ENCODE measurements around the gene LBP.
"Not testable (repeated sequence)": the region's sequence is repeated elsewhere in the genome, so short reads cannot be mapped to it uniquely, and the experiment has no call there.

LBP gene, protein sequence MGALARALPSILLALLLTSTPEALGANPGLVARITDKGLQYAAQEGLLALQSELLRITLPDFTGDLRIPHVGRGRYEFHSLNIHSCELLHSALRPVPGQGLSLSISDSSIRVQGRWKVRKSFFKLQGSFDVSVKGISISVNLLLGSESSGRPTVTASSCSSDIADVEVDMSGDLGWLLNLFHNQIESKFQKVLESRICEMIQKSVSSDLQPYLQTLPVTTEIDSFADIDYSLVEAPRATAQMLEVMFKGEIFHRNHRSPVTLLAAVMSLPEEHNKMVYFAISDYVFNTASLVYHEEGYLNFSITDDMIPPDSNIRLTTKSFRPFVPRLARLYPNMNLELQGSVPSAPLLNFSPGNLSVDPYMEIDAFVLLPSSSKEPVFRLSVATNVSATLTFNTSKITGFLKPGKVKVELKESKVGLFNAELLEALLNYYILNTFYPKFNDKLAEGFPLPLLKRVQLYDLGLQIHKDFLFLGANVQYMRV

DNA sequence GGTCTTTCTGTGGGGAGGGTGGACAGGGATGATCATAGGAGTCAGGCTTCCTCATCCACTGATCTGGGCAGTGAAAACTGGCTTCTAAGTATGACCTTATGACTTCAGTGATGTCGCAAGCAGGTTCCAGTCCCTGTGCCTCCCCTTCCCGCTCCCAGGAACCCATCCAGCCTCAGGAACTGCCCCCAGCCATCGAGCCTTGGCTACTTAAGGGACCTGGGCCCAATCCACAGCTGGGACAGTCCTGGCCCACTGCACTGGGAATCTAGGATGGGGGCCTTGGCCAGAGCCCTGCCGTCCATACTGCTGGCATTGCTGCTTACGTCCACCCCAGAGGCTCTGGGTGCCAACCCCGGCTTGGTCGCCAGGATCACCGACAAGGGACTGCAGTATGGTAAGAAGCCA lies at the start of gene LBP:
TSS of gene LBP (plus strand) at position 236 of the 405 bp plus-strand sequence. CDS start at position 271, 35 bp downstream.
- no peak for DNase-seq

DNA sequence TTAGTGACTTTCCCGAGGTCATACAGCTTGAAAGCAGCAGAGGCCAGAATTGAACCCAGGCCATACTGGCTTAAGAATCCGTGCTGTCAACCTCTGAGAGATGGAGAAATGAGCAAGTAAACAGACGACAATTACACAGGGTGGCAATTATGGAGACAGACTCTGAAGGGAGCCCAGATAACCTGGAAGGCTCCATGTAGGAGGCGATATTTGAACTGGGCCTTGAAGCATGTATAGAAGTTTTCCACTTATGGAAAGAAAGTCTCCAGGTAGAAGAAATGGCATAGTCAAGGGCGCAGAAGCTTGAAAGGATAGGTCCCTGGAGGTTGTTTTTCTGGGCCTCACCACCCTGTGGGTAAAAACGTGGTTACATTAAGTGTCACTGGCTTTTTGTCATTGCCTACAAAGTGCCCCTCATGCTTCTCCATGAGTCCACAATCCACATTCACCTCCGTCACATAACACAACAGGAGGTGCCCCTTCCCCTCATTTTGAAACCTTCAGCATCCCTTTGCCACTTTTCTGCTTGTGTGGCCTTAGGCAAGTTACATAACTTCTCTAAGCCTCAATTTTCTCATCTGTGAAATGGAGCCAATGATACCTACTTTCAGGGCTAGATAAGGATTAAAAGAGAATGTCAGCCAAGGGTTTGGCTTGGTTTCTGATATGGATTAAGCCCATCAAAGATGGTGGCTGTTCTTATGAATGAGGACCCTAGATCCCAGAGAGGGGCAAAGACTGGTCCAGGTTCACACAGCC lies 48.2 kb upstream of the LBP start:
- DNase-seq: no peak

DNA sequence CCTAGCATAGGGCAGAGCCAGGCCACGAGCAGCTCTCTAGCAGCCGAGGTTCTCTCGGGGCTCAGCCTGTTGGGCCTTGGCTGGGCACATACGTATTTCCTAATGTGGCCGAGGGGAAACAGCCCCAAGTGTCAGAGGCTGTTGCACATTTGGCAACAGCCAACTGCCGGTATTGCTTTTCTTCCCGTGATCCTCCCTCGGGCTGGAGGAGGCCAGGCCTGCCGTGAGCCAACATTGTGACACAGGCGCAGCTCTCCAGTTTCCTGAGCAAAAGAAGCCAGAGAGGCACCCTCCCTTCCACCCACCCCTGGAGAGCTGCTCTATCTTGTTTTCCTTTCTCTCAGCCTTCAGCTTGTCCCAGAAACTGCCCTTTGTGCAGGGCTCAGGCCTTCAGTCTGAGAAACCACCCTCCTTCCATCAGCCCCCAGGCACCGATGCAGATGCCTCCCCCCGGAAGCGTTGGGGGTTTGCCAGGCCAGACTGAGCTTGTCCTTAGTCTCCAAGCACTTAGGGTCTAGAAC lies 47.5 kb upstream of the LBP start:
- DNase-seq: no peak

DNA sequence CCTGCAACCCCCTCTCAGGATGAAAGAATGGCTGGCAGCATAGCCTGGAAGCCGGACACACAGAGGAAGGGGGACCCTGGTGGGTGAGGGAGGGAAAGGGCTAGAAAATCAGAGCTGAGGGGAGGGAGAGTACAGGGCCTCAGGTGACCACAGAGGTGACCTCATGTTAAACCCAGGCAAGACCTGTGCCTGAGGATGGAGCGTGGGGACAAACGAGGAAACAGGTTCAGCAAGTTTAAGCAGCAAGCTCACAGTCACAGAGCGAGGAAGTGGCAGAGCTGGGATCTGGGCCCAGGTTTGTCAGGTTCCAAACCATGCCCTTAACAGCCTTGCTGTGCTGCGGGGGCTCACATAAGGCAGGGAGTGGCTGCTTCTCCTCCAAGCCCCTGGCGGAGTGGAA lies 46.3 kb upstream of the LBP start:
- DNase-seq: no peak

DNA sequence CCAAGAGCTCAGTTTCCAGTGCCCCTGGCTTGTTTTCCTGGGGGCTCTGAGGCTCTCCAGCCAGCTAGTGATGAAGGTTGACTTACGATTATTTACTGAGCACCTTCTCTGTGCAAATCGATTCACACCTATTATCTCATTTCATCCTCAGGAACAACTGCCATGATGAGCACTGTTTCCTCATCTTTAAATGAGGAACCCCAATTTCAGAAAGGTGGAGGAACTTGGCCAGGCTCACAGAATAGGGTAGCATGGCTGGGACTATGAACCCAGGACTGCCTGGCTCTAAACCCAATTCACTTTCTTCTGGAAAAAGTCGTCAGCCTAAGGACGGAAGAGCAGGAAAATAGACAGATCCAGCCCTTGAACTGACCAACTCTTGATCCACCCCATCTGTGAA lies 45.8 kb upstream of the LBP start:
- no peak for DNase-seq

DNA sequence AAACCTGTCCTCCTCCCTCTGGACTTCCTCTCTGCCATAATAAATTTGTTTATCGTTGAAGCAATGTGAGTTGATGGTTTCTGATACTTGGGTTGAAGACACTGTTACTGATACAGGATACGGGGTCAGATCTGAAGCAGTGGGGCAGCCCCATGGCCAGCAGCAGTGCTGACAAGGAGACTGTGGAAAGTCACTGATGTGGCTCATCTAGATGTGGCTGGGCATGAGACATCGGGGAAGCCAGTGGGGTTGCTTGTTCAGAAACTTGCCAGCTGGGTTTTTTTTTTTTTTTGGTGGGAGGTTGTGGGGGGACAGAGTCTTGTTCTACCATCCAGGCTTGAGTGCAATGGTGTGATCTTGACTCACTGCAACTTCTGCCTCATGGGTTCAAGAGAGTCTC lies 45.0 kb upstream of the LBP start:
- no peak for DNase-seq

DNA sequence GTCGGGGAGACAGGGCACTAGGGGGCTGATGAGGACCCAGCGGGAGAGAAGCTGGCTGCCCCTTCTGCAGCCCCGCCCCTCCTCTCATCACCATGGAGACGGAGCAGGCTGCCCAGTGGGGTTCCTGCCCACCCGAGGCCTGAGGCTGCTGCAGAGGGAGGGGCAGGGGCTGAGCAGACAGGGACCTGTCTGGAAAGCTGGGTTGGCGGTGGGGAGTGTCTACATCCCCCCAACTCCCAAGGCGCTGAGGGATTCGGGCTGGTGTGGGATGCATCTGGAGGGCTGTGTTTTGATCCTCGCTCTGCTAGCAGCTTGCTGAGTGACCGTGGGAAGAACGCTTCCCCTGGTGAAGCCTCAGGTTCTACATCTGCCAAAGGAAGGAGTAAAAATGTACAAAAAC lies 43.5 kb upstream of the LBP start:
- no peak for DNase-seq

DNA sequence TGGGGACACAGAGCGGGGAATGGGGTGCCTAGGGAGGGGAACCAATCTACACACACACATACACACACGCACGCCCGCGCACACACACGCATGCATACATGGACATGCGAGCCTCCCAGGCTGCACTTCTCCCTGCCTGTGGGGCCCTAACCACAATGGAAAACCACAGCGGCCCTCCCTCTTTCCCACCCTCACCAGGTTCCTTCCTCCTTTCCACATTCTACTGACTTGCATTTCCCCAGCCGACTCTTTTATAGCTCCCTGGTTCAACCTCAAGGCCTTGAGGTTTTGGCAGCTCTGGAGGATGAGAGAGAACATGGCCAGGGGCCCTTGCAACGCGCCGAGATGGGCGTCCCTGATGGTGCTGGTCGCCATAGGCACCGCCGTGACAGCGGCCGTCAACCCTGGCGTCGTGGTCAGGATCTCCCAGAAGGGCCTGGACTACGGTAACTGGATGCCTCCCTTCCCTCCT lies 42.3 kb upstream of the LBP start, which contains the start of gene BPI:
TSS of gene BPI (plus strand) at position 249 of the 472 bp plus-strand sequence. CDS start at position 317, 68 bp downstream.
- DNase-seq: no peak

DNA sequence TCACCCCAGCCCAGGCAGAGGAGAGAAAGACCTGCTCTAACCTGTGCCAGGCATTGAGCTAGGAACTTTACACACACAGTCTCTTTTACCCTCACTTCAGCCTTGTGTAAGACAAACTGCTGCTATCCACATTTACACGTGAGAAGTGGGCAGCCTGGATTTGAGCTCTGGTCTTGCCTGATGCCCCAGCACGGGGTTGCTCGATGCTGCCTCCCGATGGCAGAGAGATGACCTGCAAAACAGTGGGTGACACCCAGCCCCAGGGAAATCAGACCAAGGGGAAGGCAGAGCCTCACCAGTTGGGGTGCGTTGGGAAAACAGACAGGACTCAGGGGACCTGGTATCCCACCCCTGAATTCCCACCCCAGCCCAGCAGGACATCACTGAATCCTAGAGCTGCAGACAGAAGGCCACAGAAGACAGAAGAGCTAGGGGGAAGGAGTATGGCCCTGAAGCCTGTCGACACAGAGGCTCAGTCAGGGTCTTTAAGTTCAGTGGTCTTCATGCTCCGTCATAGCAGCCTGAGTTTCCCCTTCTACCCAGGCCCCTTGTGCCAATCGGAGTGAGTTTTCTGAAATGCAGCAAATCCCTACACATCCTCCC lies 41.3 kb upstream of the LBP start:
- DNase-seq: no peak

DNA sequence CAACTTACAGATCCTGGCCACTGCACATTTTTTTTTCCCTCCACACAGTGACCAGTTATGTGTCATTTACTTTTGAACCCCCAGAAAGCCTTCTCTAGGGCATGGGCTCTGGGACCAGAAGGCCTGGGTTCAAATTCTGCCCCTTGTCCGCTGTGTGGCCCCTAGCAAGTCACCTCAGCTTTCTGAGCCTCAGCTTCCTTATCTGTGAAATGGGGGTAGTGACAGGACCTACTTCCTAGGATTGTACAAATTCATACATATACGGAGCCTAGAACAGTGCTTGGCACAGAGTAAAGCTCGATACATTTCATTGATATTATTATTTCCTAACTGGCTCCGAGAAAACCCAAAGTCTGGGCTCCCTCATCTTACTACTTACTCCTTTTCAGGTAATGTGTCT lies 40.7 kb upstream of the LBP start:
- DNase-seq: no peak

DNA sequence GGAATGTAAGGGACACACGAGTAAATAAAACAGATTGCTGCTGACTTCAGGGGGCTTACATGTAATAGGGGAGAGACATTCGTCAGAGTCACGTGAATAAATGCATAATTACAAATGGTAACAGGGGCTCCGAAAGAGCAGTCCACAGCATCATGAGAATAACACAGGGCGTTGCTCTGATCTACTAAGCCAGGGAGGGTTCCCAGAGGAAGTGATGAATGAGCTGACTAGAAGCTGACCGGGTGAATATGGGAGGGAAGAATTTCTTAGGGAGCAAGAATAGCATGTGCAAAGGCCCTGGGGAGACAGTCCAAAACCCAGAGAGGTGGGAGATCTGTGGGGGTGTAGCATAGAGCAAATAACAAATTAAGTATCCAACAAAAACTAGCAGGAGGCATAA lies 39.9 kb upstream of the LBP start:
- DNase-seq: no peak

DNA sequence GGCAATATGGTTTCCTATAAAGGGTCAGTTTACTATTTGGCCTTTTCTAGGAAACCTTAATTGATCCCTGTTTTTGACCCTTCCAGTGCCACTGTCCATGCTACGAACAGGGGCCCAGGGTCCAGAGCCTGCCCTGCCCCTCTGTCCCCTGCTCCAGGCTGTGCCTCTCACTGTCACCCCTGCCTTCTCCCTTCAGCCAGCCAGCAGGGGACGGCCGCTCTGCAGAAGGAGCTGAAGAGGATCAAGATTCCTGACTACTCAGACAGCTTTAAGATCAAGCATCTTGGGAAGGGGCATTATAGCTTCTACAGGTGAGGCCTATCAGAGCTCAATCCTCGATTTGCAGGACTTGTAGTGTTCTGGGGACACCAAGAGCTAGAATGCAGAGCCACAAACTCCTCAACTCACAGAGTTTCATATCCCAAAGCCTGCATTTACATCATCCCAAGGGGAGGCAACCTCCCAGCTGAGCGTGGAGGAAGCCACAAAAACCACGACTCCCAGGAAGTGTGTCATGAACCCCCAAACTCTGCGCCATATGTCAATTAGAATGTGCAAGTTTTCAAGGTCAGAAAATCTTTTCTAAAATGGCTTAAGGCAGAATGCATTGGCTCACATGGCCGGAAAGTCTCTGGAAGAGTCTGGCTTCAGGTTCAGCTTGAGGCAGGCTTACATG lies 38.8 kb upstream of the LBP start:
- no peak for DNase-seq

DNA sequence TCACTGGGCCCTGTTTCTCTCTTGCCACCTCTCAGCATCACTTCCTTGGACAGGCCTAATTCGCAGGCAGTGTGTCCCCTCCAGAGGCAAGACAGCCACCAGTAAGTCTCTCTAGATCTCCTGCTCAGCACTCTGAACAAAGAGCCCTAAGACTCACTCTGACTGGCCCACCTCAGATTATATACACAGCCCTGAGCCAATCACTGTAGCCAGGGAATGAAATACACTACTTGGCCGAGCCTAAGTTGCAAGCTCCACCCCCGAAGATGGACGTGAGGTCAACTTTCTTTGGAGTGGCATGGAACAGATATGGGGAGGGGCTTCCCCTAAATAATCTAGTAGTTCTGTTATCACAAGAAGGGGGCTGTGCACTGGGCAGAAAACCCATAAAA lies 38.2 kb upstream of the LBP start:
- DNase-seq: no peak

DNA sequence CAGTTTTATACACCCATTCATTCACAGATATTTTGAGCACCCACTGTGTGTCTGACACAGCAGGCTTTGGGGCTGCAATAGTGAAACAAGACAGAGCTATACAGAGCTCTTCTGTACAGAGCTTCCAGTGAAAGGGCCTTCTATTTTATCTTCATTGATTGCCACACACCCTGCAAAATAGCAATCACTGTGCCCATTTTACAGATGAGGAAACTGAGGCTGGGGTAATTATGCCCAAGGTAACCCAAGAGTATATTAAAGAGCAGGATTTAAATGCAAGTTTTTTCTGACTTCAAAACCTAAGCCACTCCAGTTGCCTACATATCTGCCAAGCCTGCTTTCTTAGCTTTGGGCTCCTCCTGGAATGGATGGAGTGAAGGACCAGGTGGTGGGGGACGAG lies 37.8 kb upstream of the LBP start:
- DNase-seq: no peak

DNA sequence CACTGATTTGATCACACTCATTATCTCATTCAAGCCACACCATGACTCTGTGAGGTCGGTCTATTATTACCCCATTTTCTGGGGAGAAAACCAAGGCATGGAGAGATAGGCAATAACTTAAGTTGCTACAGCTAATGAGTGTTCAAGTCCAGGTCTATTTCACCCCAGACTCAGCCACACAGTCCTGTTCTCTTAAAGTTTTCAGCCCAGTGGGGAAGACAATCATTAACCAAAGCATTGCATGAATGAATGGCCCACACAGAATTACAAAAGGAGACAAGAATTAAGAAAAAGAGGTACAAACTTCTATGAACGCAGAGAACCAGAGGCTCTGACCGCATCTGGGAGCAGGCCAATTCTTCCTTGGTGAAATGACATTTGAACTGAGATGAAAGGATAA lies 35.2 kb upstream of the LBP start:
- no peak for DNase-seq

DNA sequence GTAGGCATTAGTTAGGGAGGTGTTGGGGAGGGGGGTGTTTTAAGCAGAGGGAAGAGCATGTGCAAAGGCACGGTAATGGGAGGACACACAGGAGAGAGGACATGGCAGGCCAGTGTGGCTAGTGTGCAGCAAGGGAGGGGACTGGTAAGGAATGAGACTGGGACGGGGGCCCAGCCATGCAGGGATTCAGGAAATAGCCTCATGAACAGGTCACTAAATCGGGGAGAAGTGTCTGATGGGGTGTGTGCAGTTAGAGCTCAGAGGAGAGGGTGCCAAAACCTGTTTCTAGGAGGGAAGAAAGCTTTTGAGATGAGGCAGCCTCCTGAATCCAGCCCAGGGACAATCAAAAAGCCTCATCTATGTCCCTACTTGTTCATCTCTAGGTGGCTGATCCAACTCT lies 34.8 kb upstream of the LBP start:
- DNase-seq: no peak

DNA sequence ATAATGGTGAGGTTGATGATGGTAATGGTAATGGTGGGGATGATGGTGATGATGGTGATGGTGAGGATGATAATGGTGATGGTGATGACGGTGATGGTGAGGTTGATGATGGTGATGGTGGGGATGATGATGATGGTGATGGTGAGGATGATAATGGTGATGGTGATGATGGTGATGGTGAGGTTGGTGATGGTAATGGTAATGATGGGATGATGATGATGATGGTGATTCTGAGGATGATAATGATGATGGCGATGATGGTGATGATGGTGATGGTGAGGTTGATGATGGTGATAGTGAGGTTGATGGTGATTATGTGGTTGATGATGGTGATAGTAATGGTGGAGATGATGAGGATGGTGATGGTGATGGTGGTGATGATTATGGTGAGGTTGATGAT lies 32.6 kb upstream of the LBP start:
- no peak for DNase-seq

DNA sequence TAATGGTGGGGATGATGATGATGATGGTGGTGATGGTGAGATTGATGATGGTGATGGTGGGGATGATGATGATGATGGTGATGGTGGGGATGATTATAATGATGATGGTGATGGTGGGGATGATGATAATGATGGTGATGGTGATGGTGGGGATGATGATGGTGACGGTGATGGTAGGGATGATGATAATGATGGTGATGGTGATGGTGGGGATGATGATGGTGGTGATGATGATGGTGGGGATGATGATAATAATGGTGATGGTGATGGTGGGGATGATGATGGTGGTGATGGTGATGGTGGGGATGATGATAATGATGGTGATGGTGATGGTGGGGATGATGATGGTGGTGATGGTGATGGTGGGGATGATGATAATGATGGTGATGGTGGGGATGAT lies 31.9 kb upstream of the LBP start:
- not testable (repeated sequence) for DNase-seq

DNA sequence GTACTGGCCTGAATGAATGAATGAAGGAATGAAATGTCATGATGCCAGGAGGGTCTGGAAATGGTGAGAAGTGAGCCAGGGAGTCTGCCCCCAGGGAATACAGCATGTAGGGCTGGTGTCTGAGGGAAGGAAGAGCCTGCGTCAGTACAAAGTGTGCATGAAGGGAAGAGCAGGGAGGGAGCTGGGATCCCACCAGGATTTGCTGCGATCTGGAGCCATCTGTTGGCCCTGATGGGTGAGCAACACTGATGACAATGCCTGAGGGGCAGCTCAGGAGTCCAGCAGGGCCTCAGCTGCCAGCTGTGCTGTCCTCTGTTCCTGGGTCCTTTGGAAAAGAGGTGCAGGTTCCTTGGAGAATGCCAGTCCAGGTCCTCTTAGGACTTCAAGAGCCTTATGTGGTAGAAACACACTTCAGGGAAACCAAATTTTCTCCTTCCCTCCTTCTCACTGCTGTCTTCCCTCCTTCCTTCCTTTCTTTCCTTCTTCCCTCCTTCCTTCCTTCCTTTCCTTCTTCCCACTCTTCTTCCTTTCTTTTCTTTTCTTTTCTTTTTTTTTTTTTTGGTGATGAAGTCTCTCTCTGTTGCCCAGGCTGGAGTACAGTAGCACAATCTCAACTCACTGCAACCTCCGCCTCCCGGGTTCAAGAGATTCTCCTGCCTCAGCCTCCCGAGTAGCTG lies 30.9 kb upstream of the LBP start:
- peak; percentile 24 to 55 for DNase-seq

DNA sequence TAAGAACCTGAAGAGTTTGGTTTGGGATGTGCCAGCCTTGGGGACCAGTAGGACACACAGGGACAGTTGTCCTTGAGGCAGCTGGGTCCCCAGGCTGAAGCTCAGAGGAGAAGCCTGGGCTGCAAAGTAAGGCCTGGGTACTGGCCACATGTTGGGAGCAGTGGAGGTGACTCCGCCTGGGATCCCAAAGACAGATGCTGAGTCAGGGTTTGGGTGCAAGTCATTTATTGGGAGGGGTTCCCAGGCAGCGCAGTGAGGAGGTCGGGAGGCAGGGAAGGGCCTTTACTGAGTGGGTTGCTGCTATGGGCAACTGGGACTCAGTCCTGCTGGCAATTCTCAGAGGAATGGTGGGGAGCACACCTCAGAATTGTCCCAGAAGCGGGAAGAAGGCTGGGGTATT lies 29.9 kb upstream of the LBP start:
- no peak for DNase-seq

DNA sequence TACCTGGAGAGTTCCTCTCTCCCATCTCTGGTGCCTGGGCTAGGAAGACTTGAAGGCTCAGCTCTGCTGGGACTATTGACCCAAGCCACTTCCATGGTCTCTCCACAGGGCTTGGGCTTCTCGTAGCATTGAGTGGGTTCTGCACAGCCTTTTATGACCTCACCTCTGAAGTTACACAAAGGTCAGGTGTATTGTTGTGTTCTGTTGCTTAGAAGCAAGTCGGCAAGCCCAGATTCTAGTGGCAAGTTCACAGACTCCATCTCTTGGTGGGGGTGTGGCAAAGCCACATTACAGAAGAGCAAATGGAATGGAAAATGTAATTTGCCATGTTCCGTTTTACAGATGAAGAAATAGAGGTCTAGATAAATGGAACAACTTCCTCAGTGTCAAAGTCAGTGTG lies 28.9 kb upstream of the LBP start:
- no peak for DNase-seq

DNA sequence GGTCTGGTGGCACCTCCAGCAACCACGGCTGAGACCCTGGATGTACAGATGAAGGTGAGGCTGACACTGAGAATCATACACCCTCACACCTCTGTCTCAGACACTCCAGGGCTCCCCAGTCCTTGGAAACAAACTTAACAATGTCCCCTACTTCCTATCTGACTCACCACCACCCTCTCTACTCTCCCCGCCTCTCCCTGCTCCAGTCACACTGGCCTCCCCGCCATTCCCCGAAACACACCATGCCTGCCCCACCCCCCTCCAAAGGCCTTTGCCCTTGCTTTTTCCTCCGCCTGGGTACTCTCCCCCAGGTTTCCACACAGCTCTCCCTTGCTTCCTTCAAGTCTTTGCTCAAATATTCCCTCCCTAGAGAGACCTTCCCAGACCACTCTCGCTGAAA lies 26.1 kb upstream of the LBP start:
- no peak for DNase-seq

Measured in NCI-H1930 (cell line).